Activated T-helper 1 cell treated with anti-CD3 and anti-CD28 coated beads, Interleukin-12 subunit alpha, Interleukin-12 subunit beta, Interleukin-2, Interleukin-4 antibody, amounts not matched to agents 30 ng/mL and 10 ng/mL and 1 ng/mL, durations not matched to agents 14 hours and 24 hours and 36 hours (primary cell): ENCODE results near the gene CBLB. TPM values are rescaled to one million over a fixed set of nuclear protein-coding genes. Genes with fewer than 3 reads are reported as not detected.
A peak's percentile ranks its signal among the peaks of the same experiment; 100 is the strongest.

Experiments
- DNase-seq: peaks from one replicate; pipeline ENCODE4 v3.0.0; 2021; ENCODE audit warnings: low spot score
- H3K27ac Mint-ChIP-seq: one replicate; pipeline ENCODE4 v1.8.0; 2021; ENCODE audit warnings: mild to moderate bottlenecking, mixed read lengths
- H3K27me3 Mint-ChIP-seq: one replicate; pipeline ENCODE4 v1.8.0; 2022; ENCODE audit warnings: mild to moderate bottlenecking, moderate library complexity, mixed read lengths; ENCODE audit not compliant: insufficient read depth
- H3K36me3 Mint-ChIP-seq: one replicate; pipeline ENCODE4 v1.8.0; 2021; ENCODE audit warnings: low read depth, mixed read lengths
- H3K4me1 Mint-ChIP-seq: one replicate; pipeline ENCODE4 v1.8.0; 2021; ENCODE audit warnings: low read depth, mixed read lengths
- H3K4me3 Mint-ChIP-seq: one replicate; pipeline ENCODE4 v1.8.0; 2021; ENCODE audit warnings: mild to moderate bottlenecking, moderate library complexity, mixed read lengths
- H3K9me3 Mint-ChIP-seq: one replicate; pipeline ENCODE4 v1.8.0; 2021; ENCODE audit warnings: mixed read lengths
- intact Hi-C: fragments of 100-400 bp; cut with micrococcal nuclease; formaldehyde crosslinking; loops from one replicate; pipeline ENCODE4 v1.15.1; 2024
- total RNA-seq: library from RNA; stranded (reverse); gene quantifications from 2 replicates; pipeline ENCODE4 v1.2.3, GENCODE V29; 2022

Gene CBLB
- total RNA-seq, 1 donor from 2014 or later: 213 TPM

DNA sequence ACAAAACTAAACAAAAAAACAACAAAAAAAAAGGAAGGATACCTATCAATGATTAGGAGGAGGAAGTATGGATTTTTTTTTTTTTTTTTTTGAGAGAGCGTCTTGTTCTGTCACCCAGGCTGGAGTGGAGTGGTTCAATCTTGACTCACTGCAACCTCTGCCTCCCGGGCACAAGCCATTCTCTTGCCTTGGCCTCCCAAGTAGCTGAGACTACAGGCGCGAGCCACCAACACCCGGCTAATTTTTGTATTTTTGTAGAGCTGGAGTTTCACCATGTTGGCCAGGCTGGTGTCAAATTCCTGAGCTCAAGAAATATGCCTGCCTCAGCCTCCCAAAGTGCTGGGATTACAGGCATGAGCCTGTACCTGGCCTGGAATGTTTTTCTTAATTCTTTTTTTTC lies 195.8 kb downstream of the CBLB start:
- H3K4me1 Mint-ChIP-seq: peaks cover 35% of the 10 kb centered on the region
- peak overlapping the region; percentile 72 for H3K27ac Mint-ChIP-seq
- DNase-seq: no peak
- H3K9me3 Mint-ChIP-seq: no peaks in the 10 kb centered on the region
- no peak overlapping the region for H3K4me3 Mint-ChIP-seq
- no peaks in the 10 kb centered on the region for H3K27me3 Mint-ChIP-seq
- intact Hi-C loops: loop anchor here (10.0 kb wide), 1 partner anchor 308 kb away; the partner anchor contains the start of gene ALCAM
- peaks cover 52% of the 10 kb centered on the region for H3K36me3 Mint-ChIP-seq

DNA sequence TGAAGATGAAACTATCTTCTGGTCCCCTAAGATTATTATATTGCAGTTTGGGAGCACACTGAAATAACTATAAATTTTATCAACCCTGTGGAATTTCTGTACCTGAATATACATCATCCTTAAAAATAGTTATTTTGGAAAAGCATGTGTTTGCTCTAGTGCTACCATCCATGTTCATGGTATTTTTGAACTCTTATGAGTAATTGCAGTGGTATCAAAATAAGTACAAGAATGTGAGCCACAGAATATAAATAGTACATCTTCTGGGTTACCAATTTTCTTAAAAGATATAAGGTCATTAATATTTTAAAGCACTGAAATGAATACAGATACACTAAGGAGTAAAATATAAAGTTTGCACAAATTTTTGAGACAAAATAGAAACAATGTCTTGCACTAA lies 206.5 kb downstream of the CBLB start:
- H3K27me3 Mint-ChIP-seq: no peaks in the 10 kb centered on the region
- H3K36me3 Mint-ChIP-seq: peaks cover 52% of the 10 kb centered on the region
- intact Hi-C loops: no loop called here
- DNase-seq: no peak
- H3K4me3 Mint-ChIP-seq: no peak overlapping the region
- H3K27ac Mint-ChIP-seq: no peak overlapping the region
- no peaks in the 10 kb centered on the region for H3K4me1 Mint-ChIP-seq
- no peaks in the 10 kb centered on the region for H3K9me3 Mint-ChIP-seq

DNA sequence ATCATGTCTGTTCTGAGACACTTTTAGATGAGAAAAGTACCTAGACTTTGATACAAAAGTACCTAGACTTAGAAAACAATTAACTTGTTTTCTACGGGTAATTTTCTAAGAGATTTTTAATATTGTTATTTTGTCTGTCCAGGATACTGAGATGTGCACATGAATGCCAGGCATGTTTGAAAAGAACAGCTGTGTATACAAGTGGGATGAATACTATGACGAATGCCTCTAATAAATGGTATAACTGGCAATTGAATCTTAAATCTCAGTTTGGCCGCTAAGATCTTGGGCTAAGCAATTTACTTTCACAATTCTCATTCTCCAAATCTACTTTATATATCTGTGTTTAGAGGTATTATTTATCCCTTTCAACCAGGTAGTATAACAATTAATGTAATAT lies 207.4 kb downstream of the CBLB start:
- Mint-ChIP-seq H3K27ac (no peak overlapping the region), H3K9me3 (no peaks in the 10 kb centered on the region), H3K4me3 (no peak overlapping the region), H3K36me3 (peaks cover 53% of the 10 kb centered on the region), H3K27me3 (no peaks in the 10 kb centered on the region), H3K4me1 (no peaks in the 10 kb centered on the region)
- intact Hi-C loops: no loop called here
- no peak for DNase-seq

DNA sequence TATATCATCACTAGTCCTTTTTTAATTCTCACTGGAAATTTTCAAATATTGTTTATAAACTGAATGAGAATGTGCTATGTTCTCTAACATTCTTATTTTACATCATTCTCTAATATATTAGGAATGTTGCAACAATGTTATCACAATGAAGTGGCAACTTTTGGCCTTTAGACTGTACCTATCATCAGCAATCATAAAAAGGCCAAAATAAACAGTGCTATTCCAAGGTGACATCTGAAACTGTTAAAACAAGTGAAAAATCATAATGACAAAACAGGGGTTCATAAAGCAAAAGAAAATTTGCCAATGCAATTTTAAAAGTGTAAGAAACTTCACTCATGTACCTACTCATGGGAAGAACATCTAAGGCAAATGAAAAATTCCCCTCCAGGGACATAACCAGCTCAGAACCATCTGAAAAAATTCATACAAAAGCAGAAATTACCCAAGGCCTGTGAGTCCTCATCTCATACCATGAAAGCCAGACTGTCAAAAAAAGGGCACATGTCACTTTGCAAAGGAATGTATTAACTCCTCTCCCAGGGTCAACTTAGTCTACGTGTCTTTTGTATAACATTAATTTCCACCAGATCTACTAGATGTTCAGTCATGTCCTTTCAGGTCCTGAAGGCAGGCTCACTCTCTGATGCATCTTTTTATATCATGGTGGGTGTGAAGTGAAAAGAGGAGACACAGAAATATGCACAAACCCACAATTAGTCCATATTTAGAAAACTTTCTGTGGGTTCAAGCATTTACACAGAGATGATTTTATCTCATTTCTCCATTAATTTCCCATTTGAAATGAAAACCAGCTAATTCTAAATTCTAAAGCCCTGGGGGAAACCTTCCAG lies 211.9 kb downstream of the CBLB start:
- no peaks in the 10 kb centered on the region for H3K9me3 Mint-ChIP-seq
- H3K4me1 Mint-ChIP-seq: no peaks in the 10 kb centered on the region
- intact Hi-C loops: loop anchor here (10.0 kb wide), 1 partner anchor 1092 kb away; no protein-coding TSS in a partner anchor
- no peaks in the 10 kb centered on the region for H3K27me3 Mint-ChIP-seq
- no peak overlapping the region for H3K4me3 Mint-ChIP-seq
- peaks cover 36% of the 10 kb centered on the region for H3K36me3 Mint-ChIP-seq
- DNase-seq: no peak
- H3K27ac Mint-ChIP-seq: no peak overlapping the region

DNA sequence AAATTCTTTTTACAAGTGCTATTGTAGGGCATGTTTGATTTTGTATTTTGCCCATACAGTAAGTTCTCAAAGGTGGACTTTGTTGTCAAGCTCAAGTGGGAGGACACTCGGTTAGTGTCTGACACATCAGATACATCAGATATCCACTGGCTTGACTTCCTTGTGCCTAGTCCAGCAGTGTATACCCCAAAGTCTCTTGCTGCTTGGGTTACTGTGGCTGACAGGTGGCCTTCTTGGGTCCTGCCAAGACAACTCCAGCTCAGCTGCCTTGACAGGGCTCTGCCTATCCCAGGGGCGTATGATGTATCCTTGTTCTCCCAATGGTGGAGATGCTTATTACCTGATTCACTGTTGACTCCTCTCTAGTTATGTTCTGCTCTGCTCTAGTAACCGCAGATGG lies 214.9 kb downstream of the CBLB start:
- Mint-ChIP-seq H3K36me3 (peaks cover 23% of the 10 kb centered on the region), H3K9me3 (no peaks in the 10 kb centered on the region), H3K27ac (no peak overlapping the region), H3K4me3 (no peak overlapping the region), H3K27me3 (no peaks in the 10 kb centered on the region), H3K4me1 (no peaks in the 10 kb centered on the region)
- DNase-seq: no peak
- intact Hi-C loops: loop anchor here (10.0 kb wide), 1 partner anchor 1089 kb away; no protein-coding TSS in a partner anchor

DNA sequence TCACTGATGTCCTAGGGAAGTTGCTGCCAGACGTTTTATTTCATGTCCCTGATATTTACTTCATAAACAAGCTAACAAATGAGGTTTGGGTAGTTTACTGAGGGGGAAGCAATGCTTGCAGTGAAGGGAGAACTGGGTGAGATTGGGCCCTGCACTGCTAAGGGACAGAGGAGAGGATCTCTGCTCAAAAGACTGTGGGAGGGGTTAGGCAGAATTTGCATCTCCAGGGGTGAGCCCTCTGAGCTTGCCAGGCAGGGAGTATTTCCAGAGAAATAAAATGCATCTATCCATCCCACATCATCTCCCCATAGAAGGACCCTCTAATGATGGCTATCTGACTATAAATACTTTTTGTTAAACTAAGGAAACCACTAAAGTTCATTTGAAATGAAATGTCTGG lies 215.6 kb downstream of the CBLB start:
- no peak for DNase-seq
- no peaks in the 10 kb centered on the region for H3K27me3 Mint-ChIP-seq
- no peak overlapping the region for H3K27ac Mint-ChIP-seq
- intact Hi-C loops: loop anchor here (10.0 kb wide), 1 partner anchor 1088 kb away; no protein-coding TSS in a partner anchor
- no peak overlapping the region for H3K4me3 Mint-ChIP-seq
- no peaks in the 10 kb centered on the region for H3K9me3 Mint-ChIP-seq
- H3K4me1 Mint-ChIP-seq: no peaks in the 10 kb centered on the region
- peaks cover 17% of the 10 kb centered on the region for H3K36me3 Mint-ChIP-seq

DNA sequence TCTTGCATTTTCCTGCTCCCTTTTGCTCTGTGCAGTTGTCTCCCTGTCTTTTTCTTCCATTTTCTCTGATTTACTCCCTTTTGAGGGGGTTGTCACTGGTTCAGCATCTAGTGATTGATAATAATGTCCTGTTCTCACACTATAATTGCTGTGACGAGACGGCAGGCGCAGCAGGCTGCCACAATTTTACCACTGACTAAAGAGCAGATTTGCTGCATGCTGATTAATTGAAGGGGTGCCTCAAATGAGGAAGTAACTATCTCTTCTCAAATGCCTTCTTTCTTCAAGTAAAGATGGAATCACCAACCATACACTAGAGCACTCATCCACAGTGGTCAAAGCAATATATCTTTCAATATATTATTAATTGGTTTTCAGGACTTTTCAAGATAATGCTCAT lies 219.3 kb downstream of the CBLB start:
- Mint-ChIP-seq H3K27me3 (peaks cover 2% of the 10 kb centered on the region), H3K4me3 (no peak overlapping the region), H3K27ac (no peak overlapping the region), H3K36me3 (no peaks in the 10 kb centered on the region), H3K9me3 (no peaks in the 10 kb centered on the region), H3K4me1 (no peaks in the 10 kb centered on the region)
- no peak for DNase-seq
- intact Hi-C loops: no loop called here

DNA sequence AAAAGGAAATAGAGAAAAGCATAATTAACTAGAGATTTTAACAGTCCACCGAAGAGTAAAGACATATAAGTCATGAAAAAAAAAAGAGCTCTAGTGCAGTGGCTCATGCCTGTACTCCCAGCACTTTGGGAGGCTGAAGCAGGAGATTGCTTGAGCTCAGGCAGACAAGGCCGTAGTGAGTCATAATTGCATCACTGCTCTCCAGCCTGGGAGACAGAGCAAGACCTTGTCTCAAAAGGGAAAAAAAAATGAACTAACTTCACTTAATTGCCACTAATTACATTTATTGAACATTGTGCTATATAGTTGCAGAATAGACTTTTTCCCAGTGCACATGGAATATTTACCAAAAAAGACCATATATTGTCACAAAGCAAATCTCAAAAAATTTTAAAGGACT lies 221.8 kb downstream of the CBLB start:
- DNase-seq: no peak
- Mint-ChIP-seq H3K27ac (no peak overlapping the region), H3K36me3 (no peaks in the 10 kb centered on the region), H3K9me3 (no peaks in the 10 kb centered on the region), H3K4me1 (no peaks in the 10 kb centered on the region), H3K4me3 (no peak overlapping the region), H3K27me3 (peaks cover 6% of the 10 kb centered on the region)
- intact Hi-C loops: no loop called here

DNA sequence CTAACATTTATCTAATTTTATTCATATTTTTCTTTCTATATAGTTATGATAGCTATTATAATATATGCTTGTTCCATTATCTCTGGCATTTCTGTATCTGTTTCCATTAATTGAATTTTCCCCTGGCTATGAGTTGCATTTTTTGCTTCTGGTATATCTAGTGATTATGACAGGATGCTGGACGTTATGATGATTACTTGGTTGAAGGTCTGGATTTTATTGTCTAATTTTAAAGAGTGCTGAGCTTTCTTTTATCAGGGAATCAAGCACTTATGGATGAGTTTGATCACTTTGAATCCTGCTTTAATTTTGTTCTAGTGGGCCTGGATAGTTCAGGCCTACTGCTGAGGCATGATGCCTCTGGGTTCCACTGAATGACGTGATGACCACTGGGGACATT lies 229.7 kb downstream of the CBLB start:
- intact Hi-C loops: no loop called here

DNA sequence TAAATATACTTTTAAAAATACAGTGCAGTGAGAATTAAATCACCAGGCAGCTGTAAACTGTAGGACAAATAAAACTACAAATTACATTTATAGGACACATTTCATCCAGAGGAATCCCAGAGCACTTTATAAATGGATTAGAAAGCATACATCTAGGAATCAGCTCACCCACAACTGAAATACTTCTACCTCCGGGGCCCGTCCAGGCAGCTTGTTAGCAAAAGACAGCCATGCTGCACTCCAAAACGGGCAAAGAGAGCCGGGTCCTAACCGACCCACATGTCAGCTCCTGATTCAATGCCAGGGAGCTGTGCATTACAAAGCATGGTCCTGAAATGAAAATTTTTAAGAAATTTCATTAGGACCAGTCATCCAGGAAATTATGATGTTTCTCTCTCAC lies 234.1 kb downstream of the CBLB start:
- Mint-ChIP-seq H3K4me1 (no peaks in the 10 kb centered on the region), H3K36me3 (no peaks in the 10 kb centered on the region), H3K9me3 (no peaks in the 10 kb centered on the region), H3K4me3 (no peak overlapping the region), H3K27ac (no peak overlapping the region), H3K27me3 (peaks cover 2% of the 10 kb centered on the region)
- no peak for DNase-seq
- intact Hi-C loops: no loop called here

More for the DNA sequence above, 229.7 kb downstream of the CBLB start:
- Mint-ChIP-seq H3K4me1 (no peaks in the 10 kb centered on the region), H3K27me3 (peaks cover 4% of the 10 kb centered on the region), H3K9me3 (no peaks in the 10 kb centered on the region), H3K27ac (no peak overlapping the region), H3K4me3 (no peak overlapping the region), H3K36me3 (no peaks in the 10 kb centered on the region)
- DNase-seq: no peak

DNA sequence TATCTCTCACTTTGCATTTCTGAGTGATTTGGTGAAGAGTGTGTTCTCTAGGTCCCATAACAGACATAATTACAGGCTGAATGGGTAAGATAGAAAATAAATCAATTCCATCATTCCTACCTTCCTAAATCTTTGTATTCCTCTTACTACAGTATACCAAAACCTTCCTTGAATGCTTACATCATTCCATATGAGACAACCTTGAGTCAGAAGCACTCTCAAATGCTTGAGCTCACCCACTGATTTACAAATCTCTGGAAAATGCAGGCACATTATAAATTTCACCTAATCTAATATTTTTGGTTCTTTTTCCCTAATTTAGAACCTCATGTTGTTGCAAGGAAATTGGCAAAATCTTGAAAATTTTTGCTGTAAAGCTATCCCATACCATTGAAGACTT lies 239.1 kb downstream of the CBLB start:
- Mint-ChIP-seq H3K9me3 (no peaks in the 10 kb centered on the region), H3K27me3 (peaks cover 6% of the 10 kb centered on the region), H3K36me3 (no peaks in the 10 kb centered on the region), H3K4me1 (no peaks in the 10 kb centered on the region), H3K4me3 (no peak overlapping the region), H3K27ac (no peak overlapping the region)
- no peak for DNase-seq
- intact Hi-C loops: no loop called here

DNA sequence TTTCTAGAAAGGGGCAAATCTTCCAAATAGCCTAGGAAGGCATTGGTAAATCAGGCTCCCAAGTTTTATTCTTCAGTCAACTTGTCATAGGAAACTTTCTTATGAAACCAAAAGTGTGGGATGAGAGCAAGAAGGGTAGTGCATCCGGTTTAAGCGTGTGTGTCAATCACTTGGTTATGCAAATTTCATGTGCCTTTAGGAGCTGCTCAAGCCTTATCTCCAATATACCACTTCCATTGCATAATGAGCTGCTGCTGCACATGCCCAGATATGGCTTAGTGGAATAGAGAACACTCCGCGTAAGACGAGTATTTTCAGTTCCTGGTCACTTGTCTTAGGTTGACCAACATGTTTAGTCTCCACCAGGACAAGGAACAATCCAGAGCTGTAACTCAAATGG lies 242.1 kb downstream of the CBLB start:
- intact Hi-C loops: no loop called here
- DNase-seq: no peak
- Mint-ChIP-seq H3K27me3 (peaks cover 4% of the 10 kb centered on the region), H3K36me3 (no peaks in the 10 kb centered on the region), H3K4me1 (no peaks in the 10 kb centered on the region), H3K27ac (no peak overlapping the region), H3K4me3 (no peak overlapping the region), H3K9me3 (no peaks in the 10 kb centered on the region)

DNA sequence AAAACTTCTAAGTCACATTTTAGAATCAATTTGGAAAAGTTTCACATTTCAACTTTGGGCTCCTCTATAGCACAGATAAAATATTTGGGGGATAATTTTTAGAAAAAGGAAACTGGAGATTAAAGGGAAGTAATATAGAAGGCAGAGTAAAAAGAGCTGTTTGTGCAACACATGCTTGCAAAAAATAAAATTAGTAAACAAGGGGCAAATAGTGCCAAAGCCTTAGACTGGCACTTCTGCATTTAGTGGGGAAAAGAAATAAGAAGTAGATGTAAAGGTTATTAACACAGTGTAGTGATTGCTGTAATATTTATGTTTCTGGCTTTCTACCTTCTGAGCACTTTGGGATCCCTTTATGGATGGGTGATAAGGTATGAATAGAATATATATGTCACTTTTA lies 246.6 kb downstream of the CBLB start:
- intact Hi-C loops: no loop called here
- H3K9me3 Mint-ChIP-seq: no peaks in the 10 kb centered on the region
- no peaks in the 10 kb centered on the region for H3K36me3 Mint-ChIP-seq
- H3K27me3 Mint-ChIP-seq: no peaks in the 10 kb centered on the region
- H3K4me3 Mint-ChIP-seq: no peak overlapping the region
- no peak overlapping the region for H3K27ac Mint-ChIP-seq
- H3K4me1 Mint-ChIP-seq: no peaks in the 10 kb centered on the region
- no peak for DNase-seq
